ENCODE data around the gene PBRM1. TPM values are rescaled to one million over a fixed set of nuclear protein-coding genes. Genes with fewer than 3 reads are reported as not detected.
A peak's percentile ranks its signal among the peaks of the same experiment; 100 is the strongest.

PBRM1 gene
- total and polyA plus RNA-seq, 2 of the 13 experiments (the other 11 are each of a cell fraction or from before 2014, with no cell fraction given) = 10.9 to 33.2 TPM

DNA sequence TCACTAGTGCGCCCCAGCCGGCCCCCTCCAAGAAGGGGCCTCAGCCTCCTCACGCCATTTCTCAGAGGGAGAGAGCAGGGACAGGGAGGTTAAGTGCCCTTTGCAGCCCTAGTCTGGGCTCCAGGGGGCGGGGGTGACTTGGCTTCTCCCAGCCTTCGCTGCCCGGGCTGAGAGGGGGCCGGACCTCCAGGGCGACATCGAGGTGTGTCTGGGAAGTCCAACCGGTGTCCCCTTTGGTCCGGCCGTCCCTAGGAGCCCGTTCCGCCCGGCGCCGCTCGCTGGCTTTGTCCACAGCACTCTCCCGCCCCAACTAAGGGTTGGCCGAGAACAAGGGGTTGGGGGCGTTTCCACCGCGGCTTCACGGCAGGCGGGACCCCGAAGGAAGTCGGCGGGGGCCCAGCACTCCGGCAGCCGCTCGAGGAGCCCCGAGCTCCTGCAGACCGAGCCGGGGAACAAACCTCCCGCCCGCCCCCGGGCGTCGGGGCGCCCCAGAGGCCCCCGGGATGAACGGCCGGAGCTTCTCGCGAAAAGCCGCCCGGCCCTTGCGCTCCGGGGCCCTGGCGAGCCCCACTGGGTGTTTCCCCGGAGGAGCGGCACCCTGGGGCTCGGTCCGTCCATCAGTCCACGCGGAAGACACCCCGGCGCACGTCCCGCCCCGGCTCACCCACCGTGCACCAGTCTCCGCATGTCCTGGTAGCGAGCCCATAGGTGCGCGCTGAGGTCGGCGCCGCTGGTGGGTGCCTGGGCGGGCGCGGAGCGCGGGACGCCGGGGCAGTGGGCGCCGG is 152.7 kb downstream of the PBRM1 start (continued):
- TF ChIP-seq, protein P1, sequence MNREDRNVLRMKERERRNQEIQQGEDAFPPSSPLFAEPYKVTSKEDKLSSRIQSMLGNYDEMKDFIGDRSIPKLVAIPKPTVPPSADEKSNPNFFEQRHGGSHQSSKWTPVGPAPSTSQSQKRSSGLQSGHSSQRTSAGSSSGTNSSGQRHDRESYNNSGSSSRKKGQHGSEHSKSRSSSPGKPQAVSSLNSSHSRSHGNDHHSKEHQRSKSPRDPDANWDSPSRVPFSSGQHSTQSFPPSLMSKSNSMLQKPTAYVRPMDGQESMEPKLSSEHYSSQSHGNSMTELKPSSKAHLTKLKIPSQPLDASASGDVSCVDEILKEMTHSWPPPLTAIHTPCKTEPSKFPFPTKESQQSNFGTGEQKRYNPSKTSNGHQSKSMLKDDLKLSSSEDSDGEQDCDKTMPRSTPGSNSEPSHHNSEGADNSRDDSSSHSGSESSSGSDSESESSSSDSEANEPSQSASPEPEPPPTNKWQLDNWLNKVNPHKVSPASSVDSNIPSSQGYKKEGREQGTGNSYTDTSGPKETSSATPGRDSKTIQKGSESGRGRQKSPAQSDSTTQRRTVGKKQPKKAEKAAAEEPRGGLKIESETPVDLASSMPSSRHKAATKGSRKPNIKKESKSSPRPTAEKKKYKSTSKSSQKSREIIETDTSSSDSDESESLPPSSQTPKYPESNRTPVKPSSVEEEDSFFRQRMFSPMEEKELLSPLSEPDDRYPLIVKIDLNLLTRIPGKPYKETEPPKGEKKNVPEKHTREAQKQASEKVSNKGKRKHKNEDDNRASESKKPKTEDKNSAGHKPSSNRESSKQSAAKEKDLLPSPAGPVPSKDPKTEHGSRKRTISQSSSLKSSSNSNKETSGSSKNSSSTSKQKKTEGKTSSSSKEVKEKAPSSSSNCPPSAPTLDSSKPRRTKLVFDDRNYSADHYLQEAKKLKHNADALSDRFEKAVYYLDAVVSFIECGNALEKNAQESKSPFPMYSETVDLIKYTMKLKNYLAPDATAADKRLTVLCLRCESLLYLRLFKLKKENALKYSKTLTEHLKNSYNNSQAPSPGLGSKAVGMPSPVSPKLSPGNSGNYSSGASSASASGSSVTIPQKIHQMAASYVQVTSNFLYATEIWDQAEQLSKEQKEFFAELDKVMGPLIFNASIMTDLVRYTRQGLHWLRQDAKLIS (CRISPR knock-in tag; IDR thresholded peaks at IDR 0.05) = no peak
- TF ChIP-seq MATR3 (CRISPR knock-in tag; IDR thresholded peaks at IDR 0.05) = no peak
- no peak for TF ChIP-seq ZNF460 (CRISPR knock-in tag; IDR thresholded peaks at IDR 0.05; ENCODE audit: borderline replicate concordance)
- TF ChIP-seq, protein P2, sequence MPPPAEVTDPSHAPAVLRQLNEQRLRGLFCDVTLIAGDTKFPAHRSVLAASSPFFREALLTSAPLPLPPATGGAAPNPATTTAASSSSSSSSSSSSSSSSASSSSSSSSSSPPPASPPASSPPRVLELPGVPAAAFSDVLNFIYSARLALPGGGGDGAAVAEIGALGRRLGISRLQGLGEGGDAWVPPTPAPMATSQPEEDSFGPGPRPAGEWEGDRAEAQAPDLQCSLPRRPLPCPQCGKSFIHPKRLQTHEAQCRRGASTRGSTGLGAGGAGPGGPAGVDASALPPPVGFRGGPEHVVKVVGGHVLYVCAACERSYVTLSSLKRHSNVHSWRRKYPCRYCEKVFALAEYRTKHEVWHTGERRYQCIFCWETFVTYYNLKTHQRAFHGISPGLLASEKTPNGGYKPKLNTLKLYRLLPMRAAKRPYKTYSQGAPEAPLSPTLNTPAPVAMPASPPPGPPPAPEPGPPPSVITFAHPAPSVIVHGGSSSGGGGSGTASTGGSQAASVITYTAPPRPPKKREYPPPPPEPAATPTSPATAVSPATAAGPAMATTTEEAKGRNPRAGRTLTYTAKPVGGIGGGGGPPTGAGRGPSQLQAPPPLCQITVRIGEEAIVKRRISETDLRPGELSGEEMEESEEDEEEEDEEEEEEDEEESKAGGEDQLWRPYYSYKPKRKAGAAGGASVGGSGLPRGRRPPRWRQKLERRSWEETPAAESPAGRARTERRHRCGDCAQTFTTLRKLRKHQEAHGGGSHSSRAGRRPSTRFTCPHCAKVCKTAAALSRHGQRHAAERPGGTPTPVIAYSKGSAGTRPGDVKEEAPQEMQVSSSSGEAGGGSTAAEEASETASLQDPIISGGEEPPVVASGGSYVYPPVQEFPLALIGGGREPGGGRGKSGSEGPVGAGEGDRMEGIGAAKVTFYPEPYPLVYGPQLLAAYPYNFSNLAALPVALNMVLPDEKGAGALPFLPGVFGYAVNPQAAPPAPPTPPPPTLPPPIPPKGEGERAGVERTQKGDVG (CRISPR knock-in tag; IDR thresholded peaks at IDR 0.05; ENCODE audit: borderline replicate concordance) = no peak
- TF ChIP-seq, protein P3, sequence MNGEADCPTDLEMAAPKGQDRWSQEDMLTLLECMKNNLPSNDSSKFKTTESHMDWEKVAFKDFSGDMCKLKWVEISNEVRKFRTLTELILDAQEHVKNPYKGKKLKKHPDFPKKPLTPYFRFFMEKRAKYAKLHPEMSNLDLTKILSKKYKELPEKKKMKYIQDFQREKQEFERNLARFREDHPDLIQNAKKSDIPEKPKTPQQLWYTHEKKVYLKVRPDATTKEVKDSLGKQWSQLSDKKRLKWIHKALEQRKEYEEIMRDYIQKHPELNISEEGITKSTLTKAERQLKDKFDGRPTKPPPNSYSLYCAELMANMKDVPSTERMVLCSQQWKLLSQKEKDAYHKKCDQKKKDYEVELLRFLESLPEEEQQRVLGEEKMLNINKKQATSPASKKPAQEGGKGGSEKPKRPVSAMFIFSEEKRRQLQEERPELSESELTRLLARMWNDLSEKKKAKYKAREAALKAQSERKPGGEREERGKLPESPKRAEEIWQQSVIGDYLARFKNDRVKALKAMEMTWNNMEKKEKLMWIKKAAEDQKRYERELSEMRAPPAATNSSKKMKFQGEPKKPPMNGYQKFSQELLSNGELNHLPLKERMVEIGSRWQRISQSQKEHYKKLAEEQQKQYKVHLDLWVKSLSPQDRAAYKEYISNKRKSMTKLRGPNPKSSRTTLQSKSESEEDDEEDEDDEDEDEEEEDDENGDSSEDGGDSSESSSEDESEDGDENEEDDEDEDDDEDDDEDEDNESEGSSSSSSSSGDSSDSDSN (CRISPR knock-in tag; IDR thresholded peaks at IDR 0.05) = peak; percentile 78
- no peak for TF ChIP-seq ZNF101 (CRISPR knock-in tag; IDR thresholded peaks at IDR 0.05; ENCODE audit: borderline replicate concordance, low read depth)
- TF ChIP-seq, protein P4, sequence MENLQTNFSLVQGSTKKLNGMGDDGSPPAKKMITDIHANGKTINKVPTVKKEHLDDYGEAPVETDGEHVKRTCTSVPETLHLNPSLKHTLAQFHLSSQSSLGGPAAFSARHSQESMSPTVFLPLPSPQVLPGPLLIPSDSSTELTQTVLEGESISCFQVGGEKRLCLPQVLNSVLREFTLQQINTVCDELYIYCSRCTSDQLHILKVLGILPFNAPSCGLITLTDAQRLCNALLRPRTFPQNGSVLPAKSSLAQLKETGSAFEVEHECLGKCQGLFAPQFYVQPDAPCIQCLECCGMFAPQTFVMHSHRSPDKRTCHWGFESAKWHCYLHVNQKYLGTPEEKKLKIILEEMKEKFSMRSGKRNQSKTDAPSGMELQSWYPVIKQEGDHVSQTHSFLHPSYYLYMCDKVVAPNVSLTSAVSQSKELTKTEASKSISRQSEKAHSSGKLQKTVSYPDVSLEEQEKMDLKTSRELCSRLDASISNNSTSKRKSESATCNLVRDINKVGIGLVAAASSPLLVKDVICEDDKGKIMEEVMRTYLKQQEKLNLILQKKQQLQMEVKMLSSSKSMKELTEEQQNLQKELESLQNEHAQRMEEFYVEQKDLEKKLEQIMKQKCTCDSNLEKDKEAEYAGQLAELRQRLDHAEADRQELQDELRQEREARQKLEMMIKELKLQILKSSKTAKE (CRISPR knock-in tag; IDR thresholded peaks at IDR 0.05; ENCODE audit: borderline replicate concordance) = no peak
- no peak for TF ChIP-seq ZIK1 (CRISPR knock-in tag; IDR thresholded peaks at IDR 0.05; ENCODE audit: borderline replicate concordance, low read depth)
- TF ChIP-seq, protein P5, sequence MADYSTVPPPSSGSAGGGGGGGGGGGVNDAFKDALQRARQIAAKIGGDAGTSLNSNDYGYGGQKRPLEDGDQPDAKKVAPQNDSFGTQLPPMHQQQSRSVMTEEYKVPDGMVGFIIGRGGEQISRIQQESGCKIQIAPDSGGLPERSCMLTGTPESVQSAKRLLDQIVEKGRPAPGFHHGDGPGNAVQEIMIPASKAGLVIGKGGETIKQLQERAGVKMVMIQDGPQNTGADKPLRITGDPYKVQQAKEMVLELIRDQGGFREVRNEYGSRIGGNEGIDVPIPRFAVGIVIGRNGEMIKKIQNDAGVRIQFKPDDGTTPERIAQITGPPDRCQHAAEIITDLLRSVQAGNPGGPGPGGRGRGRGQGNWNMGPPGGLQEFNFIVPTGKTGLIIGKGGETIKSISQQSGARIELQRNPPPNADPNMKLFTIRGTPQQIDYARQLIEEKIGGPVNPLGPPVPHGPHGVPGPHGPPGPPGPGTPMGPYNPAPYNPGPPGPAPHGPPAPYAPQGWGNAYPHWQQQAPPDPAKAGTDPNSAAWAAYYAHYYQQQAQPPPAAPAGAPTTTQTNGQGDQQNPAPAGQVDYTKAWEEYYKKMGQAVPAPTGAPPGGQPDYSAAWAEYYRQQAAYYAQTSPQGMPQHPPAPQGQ (CRISPR knock-in tag; IDR thresholded peaks at IDR 0.05; ENCODE audit: borderline replicate concordance) = no peak
- TF ChIP-seq, protein P6, sequence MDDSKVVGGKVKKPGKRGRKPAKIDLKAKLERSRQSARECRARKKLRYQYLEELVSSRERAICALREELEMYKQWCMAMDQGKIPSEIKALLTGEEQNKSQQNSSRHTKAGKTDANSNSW (CRISPR knock-in tag; IDR thresholded peaks at IDR 0.05; ENCODE audit: borderline replicate concordance) = no peak
- no peak for TF ChIP-seq TRIM24 (CRISPR knock-in tag; IDR thresholded peaks at IDR 0.05)
- TF ChIP-seq CENPT (CRISPR knock-in tag; IDR thresholded peaks at IDR 0.05; ENCODE audit: low read depth) = no peak
- TF ChIP-seq ZNF446 (CRISPR knock-in tag; IDR thresholded peaks at IDR 0.05) = peak; percentile 85
